ENCODE results near the gene ZNF850.
A peak's percentile ranks its signal among the peaks of the same experiment; 100 is the strongest.

Gene ZNF850

GRCh38 chr19:36772311-36773222 lies at the start of gene ZNF850 (continued):
- TF ChIP-seq ZNF214 (tag by site-specific recombination; IDR thresholded peaks at IDR 0.05; ENCODE audit: borderline replicate concordance): no peak
- TF ChIP-seq ZBTB11 (tag by site-specific recombination; conservative IDR thresholded peaks at IDR 0.05; ENCODE audit: low read depth): peak; percentile 98
- TF ChIP-seq ZNF560 (tag by site-specific recombination; IDR thresholded peaks at IDR 0.05; ENCODE audit: borderline replicate concordance): peak; percentile 51; the same call in 1 of the 2 replicates
- no peak for TF ChIP-seq ZNF221 (tag by site-specific recombination; IDR thresholded peaks at IDR 0.05; ENCODE audit: borderline replicate concordance)
- peak; percentile 84 for TF ChIP-seq SCRT2 (tag by site-specific recombination; IDR thresholded peaks at IDR 0.05)
- no peak for TF ChIP-seq BCL11A (tag by site-specific recombination; IDR thresholded peaks at IDR 0.05; ENCODE audit: low read depth)
- TF ChIP-seq ZNF623 (tag by site-specific recombination; IDR thresholded peaks at IDR 0.05): peak; percentile 23
- TF ChIP-seq PRDM6 (tag by site-specific recombination; IDR thresholded peaks at IDR 0.05): no peak
- TF ChIP-seq KLF1 (tag by site-specific recombination; IDR thresholded peaks at IDR 0.05): no peak; the same call in 1 of the 2 replicates
- TF ChIP-seq BCL11B (tag by site-specific recombination; IDR thresholded peaks at IDR 0.05; ENCODE audit: low read depth): peak; percentile 30; the same call in 1 of the 2 replicates
- no peak for TF ChIP-seq ZNF248 (tag by site-specific recombination; IDR thresholded peaks at IDR 0.05)
- TF ChIP-seq ZNF433 (tag by site-specific recombination; IDR thresholded peaks at IDR 0.05; ENCODE audit: low read depth): peak; percentile 5; the same call in 1 of the 2 replicates
- peak; percentile 81 for TF ChIP-seq KLF8 (tag by site-specific recombination; IDR thresholded peaks at IDR 0.05)
- peak; percentile 74 for TF ChIP-seq YY1 (tag by site-specific recombination; IDR thresholded peaks at IDR 0.05)
- peak; percentile 90; the same call in 1 of the 2 replicates for TF ChIP-seq ZSCAN23 (tag by site-specific recombination; IDR thresholded peaks at IDR 0.05)
- TF ChIP-seq ZBTB17 (tag by site-specific recombination; IDR thresholded peaks at IDR 0.05): no peak
- peak; percentile 92 for TF ChIP-seq ZNF792 (tag by site-specific recombination; IDR thresholded peaks at IDR 0.05)
- no peak for TF ChIP-seq HOXD13 (CRISPR knock-in tag; IDR thresholded peaks at IDR 0.05; ENCODE audit: borderline replicate concordance)
- TF ChIP-seq ZNF426 (tag by site-specific recombination; IDR thresholded peaks at IDR 0.05): no peak
- 0 out of 2 replicates have a peak, but pooled peaks have one; percentile 17 for TF ChIP-seq ZNF624 (tag by site-specific recombination; IDR thresholded peaks at IDR 0.05)
- no peak for TF ChIP-seq ZNF626 (tag by site-specific recombination; IDR thresholded peaks at IDR 0.05)
- no peak for TF ChIP-seq ZNF48 (tag by site-specific recombination; IDR thresholded peaks at IDR 0.05)
- peak; percentile 90; the same call in 1 of the 2 replicates for TF ChIP-seq ZNF645 (tag by site-specific recombination; IDR thresholded peaks at IDR 0.05)
- peak; percentile 65 for TF ChIP-seq PRDM10 (tag by site-specific recombination; IDR thresholded peaks at IDR 0.05)
- no peak for TF ChIP-seq ZNF362 (tag by site-specific recombination; IDR thresholded peaks at IDR 0.05)
- peak; percentile 82; the same call in 1 of the 2 replicates for TF ChIP-seq ZNF239 (tag by site-specific recombination; IDR thresholded peaks at IDR 0.05)
- peak; percentile 90 for TF ChIP-seq ZFHX2 (tag by site-specific recombination; conservative IDR thresholded peaks at IDR 0.05)
- peak; percentile 91 for TF ChIP-seq ZNF169 (tag by site-specific recombination; IDR thresholded peaks at IDR 0.05)

Data from HEK293 (cell line).